ENCODE data around the gene PCDHGB7.

- TF ChIP-seq EZH2 (IDR thresholded peaks at IDR 0.05; ENCODE audit: insufficient read depth, poor library complexity, severe bottlenecking) (no peak), EZH2phosphoT487 (IDR thresholded peaks at IDR 0.05; ENCODE audit: insufficient read depth, low read depth) (no peak)
Observed at GRCh38 chr5:141412854-141413539, 4.5 kb upstream of the PCDHGB7 start, which contains the start of gene PCDHGA10.
